Smooth muscle cell (in vitro differentiated cells): ENCODE results near the gene PLEKHA7. TPM values are rescaled to one million over a fixed set of nuclear protein-coding genes. Genes with fewer than 3 reads are reported as not detected.

Source experiments
- DNase-seq: peaks from one replicate; lab custom pipeline; 2025; ENCODE audit not compliant: unreplicated experiment; lab: John Stamatoyannopoulos, UW
- H2AFZ ChIP-seq: fragments of 200-600 bp; sonication (generic); 2 replicates; pipeline ENCODE4 v1.6.0; 2016; ENCODE audit warnings: antibody characterized with exemption, low read depth, mild to moderate bottlenecking
- H3F3A ChIP-seq: fragments of 200-600 bp; sonication (generic); 2 replicates; pipeline ENCODE4 v1.6.0; 2017; ENCODE audit warnings: antibody characterized with exemption, low read depth
- H3K27ac ChIP-seq: fragments of 200-600 bp; sonication (generic); 2 replicates; pipeline ENCODE4 v1.5.1; 2016; ENCODE audit warnings: low read depth, mild to moderate bottlenecking
- H3K27me3 ChIP-seq: fragments of 200-600 bp; sonication (generic); 2 replicates; pipeline ENCODE4 v1.6.1; 2016; ENCODE audit warnings: low read depth, mild to moderate bottlenecking
- H3K36me3 ChIP-seq: fragments of 200-600 bp; sonication (generic); 2 replicates; pipeline ENCODE4 v1.5.1; 2016; ENCODE audit warnings: low read depth
- H3K4me1 ChIP-seq: fragments of 200-600 bp; sonication (generic); 2 replicates; pipeline ENCODE4 v1.5.1; 2016; ENCODE audit warnings: low read depth
- H3K4me2 ChIP-seq: fragments of 200-600 bp; sonication (generic); 2 replicates; pipeline ENCODE4 v1.6.0; 2016; ENCODE audit warnings: mild to moderate bottlenecking
- H3K4me3 ChIP-seq: fragments of 200-600 bp; sonication (generic); 2 replicates; pipeline ENCODE4 v1.5.1; 2016; ENCODE audit warnings: mild to moderate bottlenecking
- H3K79me2 ChIP-seq: fragments of 200-600 bp; sonication (generic); 2 replicates; pipeline ENCODE4 v1.6.0; 2016; ENCODE audit warnings: low read depth, mild to moderate bottlenecking
- H3K9ac ChIP-seq: fragments of 200-600 bp; sonication (generic); 2 replicates; pipeline ENCODE4 v1.6.0; 2016; ENCODE audit warnings: low read depth
- H3K9me3 ChIP-seq: fragments of 200-600 bp; sonication (generic); replicated peaks from 2 replicates; pipeline ENCODE4 v1.5.1; 2016; ENCODE audit warnings: low read depth
- H4K20me1 ChIP-seq: fragments of 200-600 bp; sonication (generic); 2 replicates; pipeline ENCODE4 v1.6.0; 2016; ENCODE audit warnings: low read depth
- WGBS: methylation state at CpG from one replicate; pipeline ENCODE4 v1.1.7; 2016; ENCODE audit warnings: low lambda C conversion rate; 5-methylcytosine and 5-hydroxymethylcytosine counted together
- polyA plus RNA-seq: library from polyadenylated mRNA; unstranded; fragments of >200 nt; fragmentation: Nextera tagmentation; extraction: Ambion mirVana; gene quantifications from 2 replicates; pipeline ENCODE4 v1.2.1, GENCODE V29; 2016
- total RNA-seq: library from RNA; depleted of rRNA; stranded (reverse); fragments of >200 nt; gene quantifications from 2 replicates; pipeline ENCODE4 v1.2.3, GENCODE V29; 2014
- TF ChIP-seq, protein P1 (sequence below): fragments of 200-600 bp; sonication (generic); IDR thresholded peaks from 2 replicates; pipeline ENCODE4 v1.5.1; 2017; ENCODE audit warnings: borderline replicate concordance, mild to moderate bottlenecking, antibody characterized with exemption; ENCODE audit not compliant: insufficient read depth, poor library complexity, severe bottlenecking

PLEKHA7 gene
- total and polyA plus RNA-seq, 2 experiments from 2014 or later: 0.19 to 22.2 TPM

DNA sequence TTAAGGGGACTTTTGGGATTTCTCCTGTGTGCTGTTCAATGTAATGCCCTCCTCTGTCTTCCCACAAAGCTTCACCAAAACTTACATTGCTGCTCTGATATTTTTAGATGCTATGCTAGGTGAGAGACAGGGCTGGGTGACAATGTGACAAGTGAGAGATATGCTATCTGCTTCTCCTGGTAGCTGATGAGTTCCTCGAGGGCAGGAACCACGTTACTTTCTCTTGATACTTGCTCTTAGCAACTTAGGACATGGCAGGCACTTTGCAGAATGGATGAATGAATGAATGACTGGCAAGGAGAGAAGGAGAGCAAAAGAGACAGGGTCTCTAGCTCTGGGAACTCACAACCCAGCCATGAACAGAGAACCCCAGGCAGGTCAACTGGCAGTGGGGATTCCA is 160.4 kb downstream of the PLEKHA7 start:
- 92% methylated on average over 2 of the region's 2 CpGs for WGBS
- H3F3A ChIP-seq: no peaks in the 10 kb centered on the region
- TF ChIP-seq, protein P1, sequence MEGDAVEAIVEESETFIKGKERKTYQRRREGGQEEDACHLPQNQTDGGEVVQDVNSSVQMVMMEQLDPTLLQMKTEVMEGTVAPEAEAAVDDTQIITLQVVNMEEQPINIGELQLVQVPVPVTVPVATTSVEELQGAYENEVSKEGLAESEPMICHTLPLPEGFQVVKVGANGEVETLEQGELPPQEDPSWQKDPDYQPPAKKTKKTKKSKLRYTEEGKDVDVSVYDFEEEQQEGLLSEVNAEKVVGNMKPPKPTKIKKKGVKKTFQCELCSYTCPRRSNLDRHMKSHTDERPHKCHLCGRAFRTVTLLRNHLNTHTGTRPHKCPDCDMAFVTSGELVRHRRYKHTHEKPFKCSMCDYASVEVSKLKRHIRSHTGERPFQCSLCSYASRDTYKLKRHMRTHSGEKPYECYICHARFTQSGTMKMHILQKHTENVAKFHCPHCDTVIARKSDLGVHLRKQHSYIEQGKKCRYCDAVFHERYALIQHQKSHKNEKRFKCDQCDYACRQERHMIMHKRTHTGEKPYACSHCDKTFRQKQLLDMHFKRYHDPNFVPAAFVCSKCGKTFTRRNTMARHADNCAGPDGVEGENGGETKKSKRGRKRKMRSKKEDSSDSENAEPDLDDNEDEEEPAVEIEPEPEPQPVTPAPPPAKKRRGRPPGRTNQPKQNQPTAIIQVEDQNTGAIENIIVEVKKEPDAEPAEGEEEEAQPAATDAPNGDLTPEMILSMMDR: no peak
- DNase-seq: no peak
- no peak overlapping the region for H3K27ac ChIP-seq
- H3K27me3 ChIP-seq: no peaks in the 10 kb centered on the region
- no peak overlapping the region for H3K9ac ChIP-seq
- no peaks in the 10 kb centered on the region for H3K4me1 ChIP-seq
- H3K79me2 ChIP-seq: no peaks in the 10 kb centered on the region
- no peak overlapping the region for H2AFZ ChIP-seq
- H3K4me2 ChIP-seq: no peak overlapping the region
- H3K36me3 ChIP-seq: no peaks in the 10 kb centered on the region
- H4K20me1 ChIP-seq: no peaks in the 10 kb centered on the region
- H3K4me3 ChIP-seq: no peak overlapping the region
- no peaks in the 10 kb centered on the region for H3K9me3 ChIP-seq

DNA sequence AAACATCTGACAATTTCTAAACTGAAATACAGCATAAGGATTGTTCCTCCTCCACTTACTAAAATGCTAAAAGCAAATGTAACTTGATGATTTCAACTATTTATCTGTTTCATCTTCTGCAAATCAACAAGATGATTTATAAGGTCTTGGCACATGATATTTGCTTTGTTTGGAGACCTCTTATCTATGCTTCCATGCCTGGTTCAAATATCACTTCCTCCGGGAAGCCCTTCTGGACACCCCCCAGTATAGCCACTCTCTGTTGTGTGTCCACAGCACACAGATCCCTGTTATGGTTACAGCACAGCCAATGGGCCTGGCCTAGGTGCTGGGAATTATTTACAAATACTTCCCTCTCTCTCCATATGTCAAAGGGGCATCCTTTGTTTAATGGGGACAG is 160.9 kb downstream of the PLEKHA7 start:
- H4K20me1 ChIP-seq: no peaks in the 10 kb centered on the region
- no peaks in the 10 kb centered on the region for H3K4me1 ChIP-seq

DNA sequence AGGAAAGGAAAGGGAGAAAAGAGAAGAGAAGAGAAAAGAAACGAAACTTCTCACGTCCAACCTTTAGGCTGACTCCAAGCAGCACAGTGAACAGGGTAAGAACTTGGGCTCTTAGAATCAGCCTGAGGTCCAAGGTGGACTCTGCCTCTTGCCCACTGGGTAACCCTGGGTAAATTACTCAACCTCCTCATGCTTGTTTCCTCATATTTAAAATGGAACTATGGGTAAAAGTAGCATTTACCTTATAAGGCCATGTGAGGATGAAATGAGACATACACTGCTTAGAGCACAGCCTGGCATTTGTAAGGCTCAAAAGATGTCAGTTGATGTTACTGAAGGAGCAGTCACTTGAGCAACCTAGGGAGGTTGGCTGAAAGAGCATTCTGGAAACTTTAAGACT is 167.9 kb downstream of the PLEKHA7 start:
- TF ChIP-seq, protein P1: no peak
- Histone ChIP-seq H3K79me2 (no peaks in the 10 kb centered on the region), H3K4me2 (no peak overlapping the region), H3K27me3 (no peaks in the 10 kb centered on the region), H4K20me1 (no peaks in the 10 kb centered on the region), H3K4me1 (no peaks in the 10 kb centered on the region), H3F3A (no peaks in the 10 kb centered on the region), H3K9ac (no peak overlapping the region), H3K36me3 (no peaks in the 10 kb centered on the region), H3K27ac (no peak overlapping the region), H3K4me3 (no peak overlapping the region), H2AFZ (no peak overlapping the region), H3K9me3 (no peaks in the 10 kb centered on the region)
- DNase-seq: no peak
- WGBS: 97% methylated on average over 2 of the region's 2 CpGs

More for the DNA sequence above, 160.9 kb downstream of the PLEKHA7 start:
- Histone ChIP-seq H3F3A (no peaks in the 10 kb centered on the region), H3K79me2 (no peaks in the 10 kb centered on the region), H3K9me3 (no peaks in the 10 kb centered on the region), H3K27me3 (no peaks in the 10 kb centered on the region), H3K27ac (no peak overlapping the region), H2AFZ (no peak overlapping the region), H3K4me2 (no peak overlapping the region), H3K36me3 (no peaks in the 10 kb centered on the region), H3K4me3 (no peak overlapping the region), H3K9ac (no peak overlapping the region)
- 61% methylated on average over 1 of the region's 1 CpG for WGBS
- DNase-seq: no peak
- TF ChIP-seq, protein P1: no peak

DNA sequence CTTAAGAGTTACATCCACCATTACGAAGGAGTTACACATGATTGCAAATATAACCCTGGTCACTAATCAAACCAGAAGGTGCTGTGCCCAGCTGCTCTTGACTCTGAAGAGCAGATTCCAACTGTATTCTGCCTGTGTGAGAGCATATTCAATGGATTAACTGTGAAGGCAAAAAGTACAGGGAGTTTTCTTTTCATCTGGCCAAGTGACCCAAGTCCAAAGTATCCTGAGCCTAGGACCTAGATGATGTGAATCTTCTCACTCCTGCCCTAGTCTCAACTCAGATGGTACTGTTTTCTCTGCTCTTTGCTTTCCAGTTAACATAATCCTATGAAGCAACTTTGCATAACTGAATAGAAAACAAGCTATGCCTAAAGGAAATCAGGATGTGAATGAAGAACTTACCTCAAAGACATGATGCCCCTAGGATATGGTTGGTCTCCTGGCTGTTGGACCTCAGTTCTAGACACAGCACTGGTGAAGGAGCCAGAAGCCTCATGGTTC is 169.9 kb downstream of the PLEKHA7 start:
- no peaks in the 10 kb centered on the region for H3K4me1 ChIP-seq
- H3K4me2 ChIP-seq: no peak overlapping the region
- no peaks in the 10 kb centered on the region for H3K27me3 ChIP-seq
- H3F3A ChIP-seq: no peaks in the 10 kb centered on the region
- H3K79me2 ChIP-seq: no peaks in the 10 kb centered on the region
- no peak overlapping the region for H3K4me3 ChIP-seq
- 93% methylated on average over 1 of the region's 1 CpG for WGBS
- no peaks in the 10 kb centered on the region for H3K36me3 ChIP-seq
- no peak overlapping the region for H2AFZ ChIP-seq
- H3K27ac ChIP-seq: no peak overlapping the region
- no peaks in the 10 kb centered on the region for H3K9me3 ChIP-seq
- TF ChIP-seq, protein P1: no peak
- no peak for DNase-seq
- no peak overlapping the region for H3K9ac ChIP-seq
- H4K20me1 ChIP-seq: no peaks in the 10 kb centered on the region
